Measurements from ENCODE around the gene DMXL1. TPM values are rescaled to one million over a fixed set of nuclear protein-coding genes. Genes with fewer than 3 reads are reported as not detected.
"Not testable (repeated sequence)": the region's sequence is repeated elsewhere in the genome, so short reads cannot be mapped to it uniquely, and the experiment has no call there.

The DMXL1 gene
- total RNA-seq, 1 donor, result 21.8 TPM

DNA sequence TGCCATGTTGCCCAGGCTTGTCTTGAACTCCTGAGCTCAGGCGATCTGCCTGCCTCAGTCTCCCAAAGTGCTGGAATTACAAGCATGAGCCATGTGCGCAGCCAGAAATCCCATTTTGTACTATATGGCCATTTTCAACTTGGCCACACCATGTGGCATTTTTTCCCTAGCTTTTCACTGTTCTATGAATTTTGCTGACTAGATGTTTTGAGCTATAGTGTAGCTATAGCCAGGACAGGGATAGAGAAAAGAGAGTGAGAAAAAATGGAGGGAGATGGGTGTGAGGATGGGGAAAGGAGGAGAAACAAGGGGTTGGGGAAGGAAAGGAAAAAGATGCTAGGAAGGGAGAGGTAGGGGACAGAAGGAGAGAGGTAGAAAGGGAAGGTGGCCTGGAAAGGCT, 46.4 kb downstream of the DMXL1 start:
- DNase-seq (ENCODE audit: low read depth in 2 of 3, low spot score in 2 of 3), result no peak

DNA sequence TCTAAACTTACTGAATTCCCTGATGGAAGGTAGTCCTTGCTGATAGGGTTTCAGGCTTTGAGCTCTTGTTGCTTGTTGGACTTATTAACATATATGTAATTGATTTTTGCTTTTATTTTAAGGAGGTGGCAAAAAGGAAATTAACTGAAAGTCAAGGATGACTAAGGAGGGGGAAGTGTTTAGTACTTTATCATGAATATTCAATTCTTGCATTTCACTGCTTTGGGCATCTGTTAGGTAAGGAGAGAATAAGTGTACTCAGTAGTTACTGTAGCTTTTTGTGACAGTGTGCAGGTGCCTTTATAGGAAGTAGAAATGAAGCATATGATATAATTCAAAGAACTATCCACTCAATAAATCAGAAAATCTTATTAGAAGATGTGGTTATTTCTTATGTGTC, 47.1 kb downstream of the DMXL1 start:
- no peak for DNase-seq (ENCODE audit: low read depth in 2 of 3, low spot score in 2 of 3)

DNA sequence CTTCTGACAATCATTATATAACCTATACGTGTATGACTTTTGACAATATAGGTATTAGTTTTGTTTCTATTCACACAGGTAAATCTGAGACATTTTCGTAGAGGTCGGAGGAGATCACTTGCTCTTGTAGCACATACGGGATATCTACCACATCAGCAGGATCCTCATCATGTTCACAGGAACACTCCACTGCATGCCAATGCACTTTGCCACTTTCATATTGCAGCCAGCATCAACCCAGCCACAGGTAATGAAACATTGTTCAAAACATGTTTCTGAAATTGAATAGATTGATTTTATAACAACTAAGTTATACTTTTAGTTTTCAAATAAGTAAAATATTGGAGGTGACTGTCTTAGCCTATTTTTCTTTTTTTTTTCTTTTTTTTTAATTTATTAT, 50.0 kb downstream of the DMXL1 start:
- no peak for DNase-seq (ENCODE audit: low read depth in 2 of 3, low spot score in 2 of 3)

DNA sequence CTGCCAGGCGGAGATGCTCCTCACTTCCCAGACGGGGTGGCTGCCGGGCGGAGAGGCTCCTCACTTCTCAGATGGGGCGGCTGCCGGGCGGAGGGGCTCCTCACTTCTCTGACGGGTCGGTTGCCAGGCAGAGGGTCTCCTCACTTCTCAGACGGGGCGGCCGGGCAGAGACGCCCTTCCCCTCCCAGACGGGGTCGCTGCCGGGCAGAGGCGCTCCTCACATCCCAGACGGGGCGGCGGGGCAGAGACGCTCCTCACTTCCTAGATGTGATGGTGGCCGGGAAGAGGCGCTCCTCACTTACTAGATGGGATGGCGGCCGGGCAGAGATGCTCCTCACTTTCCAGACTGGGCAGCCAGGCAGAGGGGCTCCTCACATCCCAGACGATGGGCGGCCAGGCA, 51.6 kb downstream of the DMXL1 start:
- not testable (repeated sequence) for DNase-seq (ENCODE audit: low read depth in 2 of 3, low spot score in 2 of 3)

DNA sequence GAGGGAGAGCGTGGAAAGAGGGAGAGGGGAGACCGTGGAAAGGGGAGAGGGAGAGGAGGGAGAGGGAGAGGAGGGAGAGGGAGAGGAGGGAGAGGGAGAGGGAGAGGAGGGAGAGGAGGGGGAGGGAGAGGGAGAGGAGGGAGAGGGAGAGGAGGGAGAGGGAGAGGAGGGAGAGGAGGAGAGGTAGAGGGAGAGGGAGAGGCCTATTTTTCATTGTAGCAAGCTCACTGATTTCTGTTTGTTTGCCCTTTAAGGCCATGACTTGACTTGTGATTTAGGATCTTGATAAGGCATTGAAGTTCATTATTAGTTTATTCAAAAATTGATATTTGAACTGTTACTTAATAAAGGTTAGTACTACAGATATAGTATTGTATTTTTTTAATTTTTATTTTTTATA, 52.4 kb downstream of the DMXL1 start:
- no peak for DNase-seq (ENCODE audit: low read depth in 2 of 3, low spot score in 2 of 3)

DNA sequence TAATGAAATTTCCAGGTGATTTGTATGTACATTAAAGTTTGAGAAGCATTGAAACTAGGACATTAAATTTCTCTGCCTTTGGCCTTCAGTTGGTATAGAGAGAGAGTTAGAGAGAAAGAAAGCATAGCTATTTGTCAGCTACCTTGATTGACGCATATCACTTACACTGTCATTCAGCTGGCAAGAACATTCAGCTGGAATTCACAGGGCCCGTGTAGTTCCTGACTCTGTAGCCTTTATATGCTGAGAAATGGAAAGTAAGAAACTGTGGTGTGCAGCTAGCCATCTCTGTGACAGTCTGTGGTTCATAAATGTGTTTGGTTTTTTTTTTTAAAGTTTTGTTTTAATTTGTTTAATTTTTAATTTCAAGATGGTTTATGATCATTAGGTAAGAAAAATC, 58.9 kb downstream of the DMXL1 start:
- no peak for DNase-seq (ENCODE audit: low read depth in 2 of 3, low spot score in 2 of 3)

DNA sequence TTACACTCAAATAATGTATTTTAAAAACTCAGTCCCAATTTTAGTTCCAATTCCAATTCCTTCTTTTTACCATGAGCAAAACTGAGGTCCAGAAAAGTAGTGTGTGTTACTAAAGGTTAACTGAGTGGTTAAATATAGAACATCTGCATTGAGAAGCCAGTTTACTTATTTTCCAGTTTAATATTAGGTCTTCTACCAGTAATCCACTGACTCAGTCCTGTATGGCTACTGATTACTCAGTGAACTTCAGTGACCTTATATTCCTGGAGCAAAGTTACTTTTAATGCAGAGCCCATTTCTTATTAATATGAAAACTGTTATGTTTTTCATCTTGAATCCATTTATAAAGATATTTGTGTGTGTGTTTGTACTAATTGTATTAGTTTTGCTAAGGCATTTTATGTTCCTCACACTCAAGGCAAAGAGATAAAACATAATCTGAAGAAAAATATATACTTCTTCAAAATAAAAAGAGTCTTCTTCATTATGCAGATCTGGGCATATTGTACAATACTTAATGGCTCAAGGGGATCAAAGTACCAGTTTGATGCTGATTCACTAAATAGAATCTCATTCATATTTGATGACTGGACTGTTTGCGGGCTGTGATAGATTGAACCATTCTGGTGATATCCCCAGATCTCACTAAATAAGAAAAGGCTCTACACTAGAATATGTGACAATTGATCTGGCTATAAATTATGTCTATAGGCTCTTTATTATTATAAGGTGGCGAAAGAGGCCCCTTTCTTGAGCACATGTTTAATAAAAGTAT, 60.8 kb downstream of the DMXL1 start:
- DNase-seq (ENCODE audit: low read depth in 2 of 3, low spot score in 2 of 3), result no peak

DNA sequence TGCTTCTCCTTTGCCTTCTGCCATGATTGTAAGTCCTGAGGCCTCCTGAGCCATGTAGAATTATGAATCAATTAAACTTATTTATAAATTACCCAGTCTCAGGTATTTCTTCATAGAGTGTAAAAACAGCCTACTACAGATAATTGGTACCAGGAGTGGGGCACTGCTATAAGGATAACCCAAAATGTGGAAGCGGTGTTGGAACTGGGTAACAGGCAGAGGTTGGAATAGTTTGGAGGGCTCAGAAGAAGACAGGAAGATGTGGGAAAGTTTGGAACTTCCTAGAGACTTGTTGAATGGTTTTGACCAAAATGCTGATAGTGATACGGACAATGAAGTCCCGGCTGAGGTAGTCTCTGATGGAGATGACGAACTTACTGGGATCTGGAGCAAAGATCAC, 64.9 kb downstream of the DMXL1 start:
- DNase-seq (ENCODE audit: low read depth in 2 of 3, low spot score in 2 of 3), result not testable (repeated sequence)

DNA sequence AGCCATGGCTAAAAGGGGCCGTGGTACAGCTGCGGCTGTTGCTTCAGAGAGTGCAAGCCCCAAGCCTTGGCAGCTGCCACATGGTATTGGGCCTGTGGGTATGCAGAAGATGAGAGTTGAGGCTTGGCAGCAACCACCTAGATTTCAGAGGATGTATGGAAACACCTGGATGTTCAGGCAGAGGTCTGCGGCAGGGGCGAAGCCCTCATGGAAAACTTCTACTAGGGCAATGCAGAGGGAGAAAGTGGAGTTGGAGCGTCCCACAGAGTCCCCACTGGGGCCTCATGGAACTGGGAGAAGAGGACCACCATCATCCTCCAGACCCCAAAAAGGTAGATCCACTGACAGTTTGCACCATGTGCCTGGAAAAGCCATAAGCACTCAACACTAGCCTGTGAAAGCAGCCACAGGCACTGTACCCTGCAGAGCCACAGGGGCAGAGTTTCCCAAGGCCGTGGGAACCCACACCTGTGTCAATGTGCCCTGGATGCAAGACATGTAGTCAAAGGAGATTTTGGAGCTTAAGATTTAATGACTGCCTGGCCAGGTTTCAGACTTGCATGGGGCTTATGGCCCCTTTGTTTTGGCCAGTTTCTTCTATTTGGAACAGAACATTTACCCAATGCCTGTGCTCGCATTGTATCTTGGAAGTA, 65.9 kb downstream of the DMXL1 start:
- no peak for DNase-seq (ENCODE audit: low read depth in 2 of 3, low spot score in 2 of 3)

DNA sequence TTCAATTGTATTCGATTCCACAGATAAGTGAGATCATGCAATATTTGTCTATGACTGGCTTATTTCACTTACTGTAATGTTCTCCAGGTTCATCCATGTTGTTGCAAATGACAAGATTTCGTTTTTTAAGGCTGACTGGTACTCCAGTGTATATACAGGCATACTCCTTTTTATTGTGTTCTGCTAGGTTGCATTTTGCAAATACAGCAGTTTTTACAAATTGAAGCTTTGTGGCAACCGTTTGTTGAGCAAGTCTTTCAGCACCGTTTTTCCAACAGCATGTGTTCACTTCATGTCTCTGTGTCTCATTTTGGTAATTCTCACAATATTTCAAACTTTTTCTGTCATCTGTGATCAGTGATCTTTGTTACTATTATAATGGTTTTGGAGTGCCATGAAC, 82.7 kb downstream of the DMXL1 start:
- DNase-seq (ENCODE audit: low read depth in 2 of 3, low spot score in 2 of 3), result no peak

DNA sequence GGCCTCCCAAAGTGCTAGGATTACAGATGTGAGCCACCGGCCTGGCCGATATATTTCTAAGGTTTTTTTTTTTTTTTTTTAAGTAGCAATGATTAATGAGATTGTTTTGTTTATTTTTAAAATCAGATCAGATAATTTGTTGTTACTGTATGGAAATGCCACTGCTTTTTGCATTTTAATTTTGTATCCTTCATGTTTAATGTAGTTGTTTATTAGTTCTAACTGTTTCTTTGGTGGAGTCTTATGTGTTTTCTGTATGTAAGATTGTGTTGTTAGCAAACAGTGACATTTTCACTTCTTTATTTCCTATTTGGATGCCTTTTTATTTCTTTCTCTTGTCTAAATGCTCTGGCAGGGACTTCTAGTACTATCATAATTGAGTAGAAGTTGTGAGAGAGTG, 87.3 kb downstream of the DMXL1 start:
- no peak for DNase-seq (ENCODE audit: low read depth in 2 of 3, low spot score in 2 of 3)

DNA sequence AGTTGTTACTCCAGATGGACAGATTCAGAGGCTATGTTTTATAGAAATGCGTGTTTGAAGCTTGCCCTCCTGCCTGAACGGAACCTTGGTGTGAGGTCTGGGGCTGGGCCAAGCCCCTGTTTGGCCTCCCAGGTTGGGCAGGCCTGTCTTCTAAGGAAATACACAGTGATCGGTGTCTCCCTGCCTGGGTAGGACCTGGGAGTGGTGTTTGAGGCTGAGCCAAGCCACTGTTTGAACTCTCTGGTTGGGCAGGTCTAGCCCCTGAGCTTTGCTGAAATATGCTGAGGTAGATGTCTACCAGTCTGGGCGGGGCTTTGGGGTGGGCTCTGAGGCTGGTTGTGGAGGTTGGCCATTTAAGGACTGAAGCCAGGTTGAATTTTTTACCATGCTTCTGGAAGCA, 90.5 kb downstream of the DMXL1 start:
- DNase-seq (ENCODE audit: low read depth in 2 of 3, low spot score in 2 of 3), result no peak

DNA sequence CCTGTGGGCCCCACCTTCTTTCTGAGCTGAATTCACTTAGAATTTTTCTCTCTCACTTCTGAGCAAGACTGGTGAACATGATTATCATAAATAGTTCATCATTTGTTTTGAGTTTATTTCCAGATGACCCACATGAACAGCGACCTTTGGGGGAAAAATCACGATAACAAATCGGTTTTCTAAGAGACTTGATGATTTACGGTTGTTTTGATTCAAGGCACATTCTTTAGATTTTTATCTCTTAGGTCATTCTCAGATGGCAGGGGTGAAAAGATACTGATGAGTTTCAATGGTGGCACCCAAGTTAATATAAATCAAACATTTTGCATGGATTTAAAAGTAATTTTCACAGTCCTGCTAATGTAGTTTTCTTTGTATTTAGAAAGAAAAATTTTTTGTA, 95.1 kb downstream of the DMXL1 start:
- no peak for DNase-seq (ENCODE audit: low read depth in 2 of 3, low spot score in 2 of 3)

DNA sequence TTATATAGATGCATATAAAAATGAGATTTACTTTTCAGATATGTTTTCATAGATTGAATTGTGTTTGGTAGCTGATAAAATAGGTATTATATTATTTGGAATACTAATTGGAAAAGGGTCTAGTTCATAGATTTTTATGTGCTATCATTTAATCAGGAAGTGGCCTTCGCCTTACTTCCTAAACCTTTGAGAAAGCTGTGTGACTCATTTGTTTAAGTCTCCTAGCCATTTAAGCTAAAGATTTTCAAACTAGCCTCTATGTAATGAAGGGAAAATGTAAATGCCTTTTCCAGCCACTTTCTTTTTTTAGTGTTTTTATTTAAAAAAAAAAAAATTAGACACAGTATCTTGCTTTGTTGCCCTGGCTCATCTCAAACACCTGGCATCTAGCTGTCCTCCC, 97.5 kb downstream of the DMXL1 start:
- DNase-seq (ENCODE audit: low read depth in 2 of 3, low spot score in 2 of 3), result peak in 1 of 3 donors; percentile 1

DNA sequence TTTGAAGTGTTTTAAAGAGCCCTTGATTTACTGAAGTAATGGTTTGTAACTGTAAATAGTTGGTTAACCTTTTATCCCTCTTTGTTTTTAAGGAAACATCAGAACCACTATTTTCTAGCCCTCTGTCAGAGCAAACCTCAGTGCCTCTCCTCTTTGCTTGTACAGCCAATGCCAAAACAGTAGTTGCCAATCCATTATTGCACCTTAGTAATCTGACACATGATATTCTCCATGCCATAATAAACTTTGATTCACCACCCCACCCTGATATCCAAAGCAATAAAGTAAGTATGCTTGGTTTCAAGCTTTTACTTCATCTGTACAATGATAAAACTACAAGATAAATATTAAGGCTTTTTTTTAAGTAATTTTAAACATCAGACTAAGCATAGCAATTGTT, 100.8 kb downstream of the DMXL1 start:
- DNase-seq (ENCODE audit: low read depth in 2 of 3, low spot score in 2 of 3), result no peak

DNA sequence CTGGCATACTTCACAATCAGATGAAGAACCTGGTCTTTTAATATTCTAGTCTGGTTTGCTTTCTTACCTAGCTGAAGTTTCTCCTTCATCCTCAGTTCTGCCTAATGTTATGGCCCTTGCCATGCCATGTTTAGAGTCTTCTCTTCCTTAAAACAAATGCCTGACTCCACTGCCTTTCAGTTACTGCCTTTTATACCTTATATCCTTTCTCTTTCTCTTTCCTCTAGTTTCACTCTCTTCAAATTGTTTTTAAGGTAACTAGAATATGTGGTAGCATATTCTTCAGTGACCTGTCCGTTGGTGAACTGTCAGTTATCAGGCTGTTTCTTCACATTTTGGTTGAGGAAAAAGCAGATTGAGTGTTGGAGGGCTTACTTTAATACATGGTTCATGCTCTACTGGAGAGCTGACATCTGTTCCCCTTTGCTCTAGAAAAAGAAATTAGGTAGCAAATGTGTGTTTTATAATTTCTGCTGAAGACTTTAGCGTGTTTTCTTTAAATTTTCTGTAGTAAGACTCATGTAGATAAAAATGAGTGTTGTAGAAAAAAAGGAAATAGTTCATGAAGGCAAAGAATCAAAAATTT, 103.8 kb downstream of the DMXL1 start:
- DNase-seq (ENCODE audit: low read depth in 2 of 3, low spot score in 2 of 3), result no peak

DNA sequence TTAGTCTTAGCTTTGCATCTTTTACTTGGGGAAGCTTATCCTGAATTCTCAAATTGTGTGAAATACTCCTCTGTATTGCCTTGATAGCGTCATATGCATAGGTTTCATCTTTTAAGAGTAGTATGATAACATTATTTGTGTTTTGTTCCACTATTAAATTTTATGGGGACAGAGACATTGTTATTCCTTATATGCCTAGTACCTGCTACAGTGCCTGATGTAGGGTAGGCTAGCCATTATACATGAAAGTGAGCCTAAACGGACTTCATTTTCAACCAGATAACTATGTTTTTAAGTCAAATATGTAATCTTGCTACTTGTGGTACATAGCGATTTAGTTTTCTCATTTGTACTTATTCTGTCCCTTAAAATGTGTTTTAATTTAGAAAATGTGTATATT, 105.9 kb downstream of the DMXL1 start:
- DNase-seq (ENCODE audit: low read depth in 2 of 3, low spot score in 2 of 3), result no peak

DNA sequence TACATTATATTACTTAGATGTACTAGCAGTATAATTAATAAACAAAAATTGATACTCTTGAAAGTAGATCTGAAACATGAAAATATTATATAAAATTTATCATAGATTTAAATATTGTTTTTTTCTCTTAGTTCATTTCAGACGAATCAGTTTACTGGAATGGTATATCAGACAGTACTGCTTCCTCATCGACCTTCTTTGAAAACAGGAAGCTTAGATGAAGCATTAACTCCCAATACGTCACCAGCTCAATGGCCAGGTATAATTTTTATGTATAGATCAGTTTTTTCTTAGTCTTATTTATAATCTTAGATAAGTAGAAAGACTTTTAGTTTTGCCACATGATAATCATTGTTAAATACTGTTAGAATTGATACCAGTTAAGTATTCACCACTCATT, 106.3 kb downstream of the DMXL1 start:
- DNase-seq (ENCODE audit: low read depth in 2 of 3, low spot score in 2 of 3), result no peak

DNA sequence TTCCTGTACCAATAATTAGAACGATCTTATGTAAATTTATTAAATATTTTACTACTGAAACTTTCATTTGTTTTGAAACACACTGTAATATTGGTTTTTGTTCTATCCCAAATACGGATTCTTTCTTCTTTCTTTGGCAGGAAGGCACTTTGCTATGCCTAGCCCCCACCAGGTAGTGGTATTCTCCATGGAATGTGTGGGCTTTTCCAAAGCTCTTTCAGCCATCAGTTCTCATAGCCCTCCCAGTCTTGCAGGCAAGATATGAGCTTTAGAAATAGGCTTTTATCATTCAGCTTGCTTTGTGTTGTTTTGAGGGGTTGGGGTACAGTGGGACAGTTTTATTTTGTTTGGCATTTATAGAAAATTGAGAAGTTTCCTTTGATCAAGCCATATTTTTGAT, 107.5 kb downstream of the DMXL1 start:
- DNase-seq (ENCODE audit: low read depth in 2 of 3, low spot score in 2 of 3), result no peak

DNA sequence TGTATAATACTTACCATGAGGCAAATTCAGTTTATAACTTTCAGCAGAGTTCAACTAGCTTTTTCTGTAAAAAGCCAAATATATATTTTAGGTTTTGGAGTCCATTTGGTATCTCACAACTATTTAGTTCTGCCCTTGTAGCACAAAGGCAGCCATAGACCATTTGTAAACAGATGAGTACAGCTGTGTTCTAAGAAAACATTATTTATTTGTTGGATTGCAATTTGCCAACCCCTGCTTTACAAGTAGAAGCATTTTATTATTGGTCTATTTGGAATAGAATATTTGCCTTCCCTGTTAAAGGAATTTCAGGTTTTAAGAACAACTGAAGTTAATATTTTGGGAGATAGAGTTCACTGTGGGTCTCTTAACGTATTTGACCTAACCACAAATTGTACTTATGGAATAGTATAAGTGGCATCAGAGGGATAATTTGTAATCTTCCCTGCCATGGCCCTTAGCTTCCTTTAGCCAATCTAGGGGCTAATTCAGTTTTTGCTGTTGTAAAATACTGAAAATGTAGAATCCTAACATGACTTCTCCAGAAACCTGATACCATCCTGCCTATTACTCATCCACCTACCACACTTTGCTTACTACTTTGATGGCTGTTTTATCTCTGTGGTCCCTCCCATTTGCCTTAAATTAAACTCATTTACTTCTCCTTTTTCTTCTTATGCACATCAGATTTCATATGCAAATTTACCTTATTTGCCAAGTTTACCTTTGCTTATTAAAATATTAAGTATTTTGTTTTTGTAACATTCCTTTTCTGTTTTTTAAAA, 109.2 kb downstream of the DMXL1 start:
- DNase-seq (ENCODE audit: low read depth in 2 of 3, low spot score in 2 of 3), result peak in 1 of 3 donors; percentile 1

DNA sequence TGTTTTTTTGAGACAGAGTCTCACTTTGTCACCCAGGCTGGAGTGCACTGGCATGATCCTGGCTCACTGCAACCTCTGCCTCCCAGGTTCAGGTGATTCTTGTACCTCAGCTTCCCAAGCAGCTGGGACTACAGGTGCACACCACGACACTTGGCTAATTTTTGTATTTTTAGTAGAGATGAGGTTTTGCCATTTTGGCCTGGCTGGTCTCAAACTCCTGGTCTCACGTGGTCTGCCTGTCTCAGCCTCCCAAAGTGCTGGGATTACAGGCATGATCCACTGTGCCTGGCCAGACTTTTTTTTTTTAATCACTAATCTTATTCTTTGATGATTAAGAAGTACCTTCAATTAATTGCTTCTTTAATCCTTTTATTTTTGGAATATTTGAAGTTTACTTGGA, 114.6 kb downstream of the DMXL1 start:
- DNase-seq (ENCODE audit: low read depth in 2 of 3, low spot score in 2 of 3), result not testable (repeated sequence)

All from hematopoietic multipotent progenitor cell (in vitro differentiated cells).